Osteocyte (in vitro differentiated cells): ENCODE measurements around the gene DMD. TPM values are rescaled to one million over a fixed set of nuclear protein-coding genes. Genes with fewer than 3 reads are reported as not detected.

Experiments used
- DNase-seq: peaks from one replicate; pipeline ENCODE4 v3.0.0; 2021; ENCODE audit warnings: mixed read lengths; ENCODE audit not compliant: unreplicated experiment; ENCODE audit errors: extremely low spot score
- H3K27ac Mint-ChIP-seq: one replicate; pipeline ENCODE4 v1.8.0; 2021; ENCODE audit warnings: mild to moderate bottlenecking, mixed read lengths; ENCODE audit not compliant: unreplicated experiment
- H3K27me3 Mint-ChIP-seq: one replicate; pipeline ENCODE4 v1.8.0; 2021; ENCODE audit warnings: mixed read lengths; ENCODE audit not compliant: unreplicated experiment
- H3K36me3 Mint-ChIP-seq: one replicate; pipeline ENCODE4 v1.8.0; 2021; ENCODE audit warnings: mixed read lengths; ENCODE audit not compliant: unreplicated experiment
- H3K4me1 Mint-ChIP-seq: one replicate; pipeline ENCODE4 v1.8.0; 2021; ENCODE audit warnings: mixed read lengths; ENCODE audit not compliant: unreplicated experiment
- H3K4me3 Mint-ChIP-seq: one replicate; pipeline ENCODE4 v1.8.0; 2021; ENCODE audit warnings: mild to moderate bottlenecking, moderate library complexity, mixed read lengths; ENCODE audit not compliant: unreplicated experiment
- H3K9me3 Mint-ChIP-seq: one replicate; pipeline ENCODE4 v1.8.0; 2021; ENCODE audit warnings: mixed read lengths; ENCODE audit not compliant: unreplicated experiment
- total RNA-seq: library from RNA; stranded (reverse); gene quantifications from 2 replicates; pipeline ENCODE4 v1.2.1, GENCODE V29; 2021
- TF ChIP-seq, protein P1 (sequence below): fragments of 200-600 bp; sonication (generic); IDR thresholded peaks from 2 replicates; pipeline ENCODE4 v1.5.0; 2021; ENCODE audit warnings: antibody characterized with exemption, mild to moderate bottlenecking, moderate library complexity

DMD gene
- total RNA-seq, 1 donor from 2014 or later: 317 TPM

- Mint-ChIP-seq H3K27me3 (no peaks in the 10 kb centered on the region), H3K4me1 (peaks cover 7% of the 10 kb centered on the region), H3K27ac (no peak overlapping the region), H3K36me3 (no peaks in the 10 kb centered on the region), H3K4me3 (no peak overlapping the region), H3K9me3 (peaks cover 5% of the 10 kb centered on the region)
- TF ChIP-seq, protein P1, sequence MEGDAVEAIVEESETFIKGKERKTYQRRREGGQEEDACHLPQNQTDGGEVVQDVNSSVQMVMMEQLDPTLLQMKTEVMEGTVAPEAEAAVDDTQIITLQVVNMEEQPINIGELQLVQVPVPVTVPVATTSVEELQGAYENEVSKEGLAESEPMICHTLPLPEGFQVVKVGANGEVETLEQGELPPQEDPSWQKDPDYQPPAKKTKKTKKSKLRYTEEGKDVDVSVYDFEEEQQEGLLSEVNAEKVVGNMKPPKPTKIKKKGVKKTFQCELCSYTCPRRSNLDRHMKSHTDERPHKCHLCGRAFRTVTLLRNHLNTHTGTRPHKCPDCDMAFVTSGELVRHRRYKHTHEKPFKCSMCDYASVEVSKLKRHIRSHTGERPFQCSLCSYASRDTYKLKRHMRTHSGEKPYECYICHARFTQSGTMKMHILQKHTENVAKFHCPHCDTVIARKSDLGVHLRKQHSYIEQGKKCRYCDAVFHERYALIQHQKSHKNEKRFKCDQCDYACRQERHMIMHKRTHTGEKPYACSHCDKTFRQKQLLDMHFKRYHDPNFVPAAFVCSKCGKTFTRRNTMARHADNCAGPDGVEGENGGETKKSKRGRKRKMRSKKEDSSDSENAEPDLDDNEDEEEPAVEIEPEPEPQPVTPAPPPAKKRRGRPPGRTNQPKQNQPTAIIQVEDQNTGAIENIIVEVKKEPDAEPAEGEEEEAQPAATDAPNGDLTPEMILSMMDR: no peak
- DNase-seq: no peak
These were observed 1322.3 kb downstream of the DMD start for GRCh38 chrX:31889088-31889487.

DNA sequence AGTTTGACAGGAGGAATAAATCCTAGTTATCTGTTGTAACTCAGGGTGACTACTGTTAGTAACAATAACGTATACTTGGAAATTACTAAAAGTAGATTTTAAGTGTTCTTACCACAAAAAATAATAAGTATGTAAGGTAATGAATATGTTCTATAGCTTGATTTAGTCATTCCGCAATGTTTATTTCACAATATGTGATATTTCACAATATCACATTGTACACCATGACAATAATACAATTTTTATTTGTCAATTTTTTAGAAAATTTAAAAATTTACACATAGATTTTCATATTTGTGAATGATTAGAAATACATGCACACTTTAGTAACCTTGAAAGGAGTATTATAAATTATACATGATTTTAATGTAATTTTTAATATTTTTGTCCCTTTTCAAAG, 1326.8 kb downstream of the DMD start:
- no peak for DNase-seq
- Mint-ChIP-seq H3K36me3 (no peaks in the 10 kb centered on the region), H3K4me1 (peaks cover 15% of the 10 kb centered on the region), H3K27ac (no peak overlapping the region), H3K27me3 (no peaks in the 10 kb centered on the region), H3K9me3 (peaks cover 8% of the 10 kb centered on the region), H3K4me3 (no peak overlapping the region)
- TF ChIP-seq, protein P1: no peak

- no peak overlapping the region for H3K27ac Mint-ChIP-seq
- no peak for DNase-seq
- no peak overlapping the region for H3K4me3 Mint-ChIP-seq
- TF ChIP-seq, protein P1: no peak
- H3K9me3 Mint-ChIP-seq: peaks cover 4% of the 10 kb centered on the region
- H3K27me3 Mint-ChIP-seq: no peaks in the 10 kb centered on the region
- H3K4me1 Mint-ChIP-seq: no peaks in the 10 kb centered on the region
- H3K36me3 Mint-ChIP-seq: no peaks in the 10 kb centered on the region
These were observed 1339.3 kb downstream of the DMD start for GRCh38 chrX:31872007-31872406.

GRCh38 chrX:31870267-31870666, 1341.1 kb downstream of the DMD start:
- peaks cover 4% of the 10 kb centered on the region for H3K9me3 Mint-ChIP-seq
- H3K27me3 Mint-ChIP-seq: no peaks in the 10 kb centered on the region
- no peak overlapping the region for H3K27ac Mint-ChIP-seq
- no peak overlapping the region for H3K4me3 Mint-ChIP-seq
- no peak for DNase-seq
- TF ChIP-seq, protein P1: no peak
- no peaks in the 10 kb centered on the region for H3K4me1 Mint-ChIP-seq
- H3K36me3 Mint-ChIP-seq: no peaks in the 10 kb centered on the region

DNA sequence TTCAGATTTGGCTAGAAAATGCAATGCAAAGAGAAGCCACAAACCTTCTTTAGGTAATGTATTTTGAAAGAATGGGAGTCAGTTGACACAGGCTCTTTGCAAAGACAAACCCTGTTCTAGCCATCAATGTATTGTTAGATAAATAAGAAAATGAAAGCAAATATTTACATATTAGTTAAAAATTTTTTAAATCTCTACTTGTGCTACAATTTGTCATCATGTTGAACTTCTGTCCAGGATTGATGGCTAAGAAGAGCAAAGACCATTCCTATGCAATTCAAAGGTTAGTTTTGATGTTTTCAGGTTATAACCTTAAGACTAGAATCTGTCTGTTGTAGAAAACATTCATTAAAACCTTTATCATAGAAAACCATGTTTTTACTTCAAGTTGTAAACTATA, 1350.7 kb downstream of the DMD start:
- H3K27me3 Mint-ChIP-seq: no peaks in the 10 kb centered on the region
- no peaks in the 10 kb centered on the region for H3K36me3 Mint-ChIP-seq

More for the DNA sequence above, 1350.7 kb downstream of the DMD start:
- no peak overlapping the region for H3K27ac Mint-ChIP-seq
- H3K9me3 Mint-ChIP-seq: no peaks in the 10 kb centered on the region
- no peaks in the 10 kb centered on the region for H3K4me1 Mint-ChIP-seq
- TF ChIP-seq, protein P1: no peak
- no peak for DNase-seq
- H3K4me3 Mint-ChIP-seq: no peak overlapping the region
